ENCODE results near the gene SIK3.

SIK3 gene

GRCh38 chr11:117019871-117020270 is 78.4 kb downstream of the SIK3 start:
- Histone ChIP-seq H2AFZ (ENCODE audit: low read depth) (no peak overlapping the region), H3K36me3 (ENCODE audit: insufficient read depth) (no peaks in the 10 kb centered on the region), H3K4me1 (ENCODE audit: low read depth, poor library complexity, severe bottlenecking) (peaks cover 44% of the 10 kb centered on the region), H3K4me3 (IDR thresholded peaks at IDR 0.05; ENCODE audit: insufficient read depth, low read depth, low read length) (no peak overlapping the region), H3K27ac (no peak overlapping the region), H3K27me3 (ENCODE audit: insufficient read depth, low read depth) (no peaks in the 10 kb centered on the region), H4K20me1 (ENCODE audit: insufficient read depth) (no peaks in the 10 kb centered on the region), H3K4me2 (peak overlapping the region; percentile 39; the same call in 1 of the 2 replicates), H3K79me2 (ENCODE audit: insufficient read depth, low read depth) (peaks cover 28% of the 10 kb centered on the region; the same call in 1 of the 2 replicates), H3K9ac (no peak overlapping the region)
- TF ChIP-seq CTCF (conservative IDR thresholded peaks at IDR 0.05; ENCODE audit: low read depth, low read length) = no peak

GRCh38 chr11:117017456-117017855 is 80.8 kb downstream of the SIK3 start:
- H3K27ac ChIP-seq = no peak overlapping the region
- peaks cover 27% of the 10 kb centered on the region for H3K4me1 ChIP-seq (ENCODE audit: low read depth, poor library complexity, severe bottlenecking)
- no peak overlapping the region for H3K9ac ChIP-seq
- H2AFZ ChIP-seq (ENCODE audit: low read depth) = no peak overlapping the region
- H3K79me2 ChIP-seq (ENCODE audit: insufficient read depth, low read depth) = peaks cover 16% of the 10 kb centered on the region; the same call in 1 of the 2 replicates
- no peak for TF ChIP-seq CTCF (conservative IDR thresholded peaks at IDR 0.05; ENCODE audit: low read depth, low read length)
- no peak overlapping the region for H3K4me3 ChIP-seq (IDR thresholded peaks at IDR 0.05; ENCODE audit: insufficient read depth, low read depth, low read length)
- no peak overlapping the region for H3K4me2 ChIP-seq
- H3K36me3 ChIP-seq (ENCODE audit: insufficient read depth) = no peaks in the 10 kb centered on the region
- H3K27me3 ChIP-seq (ENCODE audit: insufficient read depth, low read depth) = no peaks in the 10 kb centered on the region
- no peaks in the 10 kb centered on the region for H4K20me1 ChIP-seq (ENCODE audit: insufficient read depth)

- H3K27me3 ChIP-seq (ENCODE audit: insufficient read depth, low read depth) = no peaks in the 10 kb centered on the region
- H3K4me1 ChIP-seq (ENCODE audit: low read depth, poor library complexity, severe bottlenecking) = peaks cover 21% of the 10 kb centered on the region
- no peak overlapping the region for H3K27ac ChIP-seq
- H3K9ac ChIP-seq = no peak overlapping the region
- H3K4me2 ChIP-seq = no peak overlapping the region
- H4K20me1 ChIP-seq (ENCODE audit: insufficient read depth) = no peaks in the 10 kb centered on the region
- no peak overlapping the region for H3K4me3 ChIP-seq (IDR thresholded peaks at IDR 0.05; ENCODE audit: insufficient read depth, low read depth, low read length)
- TF ChIP-seq CTCF (conservative IDR thresholded peaks at IDR 0.05; ENCODE audit: low read depth, low read length) = no peak
- H3K79me2 ChIP-seq (ENCODE audit: insufficient read depth, low read depth) = peaks cover 10% of the 10 kb centered on the region; the same call in 1 of the 2 replicates
- no peak overlapping the region for H2AFZ ChIP-seq (ENCODE audit: low read depth)
- H3K36me3 ChIP-seq (ENCODE audit: insufficient read depth) = no peaks in the 10 kb centered on the region
Measured at GRCh38 chr11:117016747-117017146, 81.5 kb downstream of the SIK3 start.

DNA sequence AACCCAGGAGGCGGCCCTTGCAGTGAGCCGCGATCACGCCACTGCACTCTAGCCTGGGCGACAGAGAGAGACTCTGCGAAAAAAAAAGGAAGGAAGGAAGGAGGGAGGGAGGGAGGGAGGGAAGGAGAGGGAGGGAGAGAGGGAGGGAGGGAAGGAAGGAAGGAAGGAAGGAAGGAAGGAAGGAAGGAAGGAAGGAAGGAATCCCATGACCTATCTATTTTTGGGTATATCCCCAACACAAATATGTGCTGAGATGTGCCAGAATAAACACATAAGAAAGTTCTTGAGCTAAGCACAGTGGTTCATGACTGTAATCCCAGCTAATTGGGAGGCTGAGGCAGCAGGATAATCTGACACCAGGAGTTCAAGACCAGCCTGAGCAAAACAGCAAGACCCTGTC is 82.0 kb downstream of the SIK3 start:
- Histone ChIP-seq H4K20me1 (ENCODE audit: insufficient read depth) (no peaks in the 10 kb centered on the region), H3K79me2 (ENCODE audit: insufficient read depth, low read depth) (peaks cover 7% of the 10 kb centered on the region; the same call in 1 of the 2 replicates), H3K27me3 (ENCODE audit: insufficient read depth, low read depth) (no peaks in the 10 kb centered on the region), H3K9ac (no peak overlapping the region), H2AFZ (ENCODE audit: low read depth) (no peak overlapping the region), H3K4me3 (IDR thresholded peaks at IDR 0.05; ENCODE audit: insufficient read depth, low read depth, low read length) (no peak overlapping the region), H3K36me3 (ENCODE audit: insufficient read depth) (no peaks in the 10 kb centered on the region), H3K4me1 (ENCODE audit: low read depth, poor library complexity, severe bottlenecking) (peaks cover 17% of the 10 kb centered on the region), H3K27ac (no peak overlapping the region), H3K4me2 (no peak overlapping the region)
- TF ChIP-seq CTCF (conservative IDR thresholded peaks at IDR 0.05; ENCODE audit: low read depth, low read length) = no peak
